ENCODE results near the gene CYB5D1. TPM values are rescaled to one million over a fixed set of nuclear protein-coding genes. Genes with fewer than 3 reads are reported as not detected.

The CYB5D1 gene
- polyA plus RNA-seq, 1 donor from 2014 or later, result 30.4 TPM

- Histone ChIP-seq H3K4me3 (ENCODE audit: low read length) (no peak overlapping the region), H2AFZ (ENCODE audit: low read depth, low read length) (no peak overlapping the region), H3K79me2 (replicated peaks; ENCODE audit: insufficient read depth, low read length) (no peaks in the 10 kb centered on the region), H3K27me3 (ENCODE audit: insufficient read depth, low read depth, low read length) (no peaks in the 10 kb centered on the region), H3F3A (ENCODE audit: insufficient read depth, low read length, poor library complexity, severe bottlenecking) (no peaks in the 10 kb centered on the region), H3K9ac (ENCODE audit: low read length) (no peak overlapping the region), H3K4me2 (ENCODE audit: low read length) (no peak overlapping the region), H3K9me3 (ENCODE audit: low read length) (no peaks in the 10 kb centered on the region), H3K27ac (ENCODE audit: low read length) (no peak overlapping the region), H3K36me3 (ENCODE audit: insufficient read depth, low read length) (no peaks in the 10 kb centered on the region), H4K20me1 (ENCODE audit: insufficient read depth) (no peaks in the 10 kb centered on the region), H3K9me2 (ENCODE audit: insufficient read depth, low read length) (no peaks in the 10 kb centered on the region)
- TF ChIP-seq EZH2 (IDR thresholded peaks at IDR 0.05; ENCODE audit: borderline replicate concordance, insufficient read depth, low read length, poor library complexity, severe bottlenecking) (no peak), REST (IDR thresholded peaks at IDR 0.05; ENCODE audit: borderline replicate concordance) (no peak), SMC3 (conservative IDR thresholded peaks at IDR 0.05; ENCODE audit: poor library complexity) (no peak), EP300 (conservative IDR thresholded peaks at IDR 0.05; ENCODE audit: poor library complexity, severe bottlenecking) (no peak), MXI1 (conservative IDR thresholded peaks at IDR 0.05; ENCODE audit: poor library complexity, severe bottlenecking) (no peak), POLR2AphosphoS5 (IDR thresholded peaks at IDR 0.05) (no peak)
Measured at GRCh38 chr17:7818746-7819645, 38.8 kb upstream of the CYB5D1 start.

- Histone ChIP-seq H3K9me2 (ENCODE audit: insufficient read depth, low read length) (no peaks in the 10 kb centered on the region), H3K79me2 (replicated peaks; ENCODE audit: insufficient read depth, low read length) (no peaks in the 10 kb centered on the region), H3K27ac (ENCODE audit: low read length) (no peak overlapping the region), H4K20me1 (ENCODE audit: insufficient read depth) (no peaks in the 10 kb centered on the region), H3K4me2 (ENCODE audit: low read length) (no peak overlapping the region), H3K27me3 (ENCODE audit: insufficient read depth, low read depth, low read length) (no peaks in the 10 kb centered on the region), H3K9ac (ENCODE audit: low read length) (no peak overlapping the region), H3K4me3 (ENCODE audit: low read length) (no peak overlapping the region), H3K36me3 (ENCODE audit: insufficient read depth, low read length) (no peaks in the 10 kb centered on the region), H2AFZ (ENCODE audit: low read depth, low read length) (no peak overlapping the region), H3F3A (ENCODE audit: insufficient read depth, low read length, poor library complexity, severe bottlenecking) (no peaks in the 10 kb centered on the region), H3K9me3 (ENCODE audit: low read length) (no peaks in the 10 kb centered on the region)
- no peak for TF ChIP-seq EP300 (conservative IDR thresholded peaks at IDR 0.05; ENCODE audit: poor library complexity, severe bottlenecking)
- no peak for TF ChIP-seq MXI1 (conservative IDR thresholded peaks at IDR 0.05; ENCODE audit: poor library complexity, severe bottlenecking)
- no peak for TF ChIP-seq RAD21 (conservative IDR thresholded peaks at IDR 0.05)
- no peak for TF ChIP-seq POLR2AphosphoS5 (IDR thresholded peaks at IDR 0.05)
- no peak for TF ChIP-seq REST (IDR thresholded peaks at IDR 0.05; ENCODE audit: borderline replicate concordance)
- TF ChIP-seq CTCF (IDR thresholded peaks at IDR 0.05; ENCODE audit: poor library complexity, severe bottlenecking), result no peak
- no peak for TF ChIP-seq TAF1 (IDR thresholded peaks at IDR 0.05; ENCODE audit: low read depth)
- no peak for TF ChIP-seq SMC3 (conservative IDR thresholded peaks at IDR 0.05; ENCODE audit: poor library complexity)
- TF ChIP-seq EZH2 (IDR thresholded peaks at IDR 0.05; ENCODE audit: borderline replicate concordance, insufficient read depth, low read length, poor library complexity, severe bottlenecking), result no peak
Measured at GRCh38 chr17:7820231-7820630, 37.6 kb upstream of the CYB5D1 start.

Measured in neural cell (in vitro differentiated cells).